GM23338 (cell line): ENCODE data around the gene BRINP2. TPM values are rescaled to one million over a fixed set of nuclear protein-coding genes. Genes with fewer than 3 reads are reported as not detected.

Source experiments
- ATAC-seq: fragments of 200-7000 bp; cut with Tn5 transposase; 3 replicates; pipeline ENCODE4 v1.9.1; 2020
- DNase-seq: peaks from one replicate; pipeline ENCODE4 v3.0.0-alpha.2; 2015; ENCODE audit warnings: low spot score
- H2AFZ ChIP-seq: fragments of 200-600 bp; sonication (generic); 2 replicates; pipeline ENCODE4 v1.8.0; 2016; ENCODE audit warnings: antibody characterized with exemption, mild to moderate bottlenecking, moderate library complexity
- H3F3A ChIP-seq: fragments of 200-600 bp; sonication (generic); replicated peaks from 2 replicates; pipeline ENCODE4 v1.8.0; 2017; ENCODE audit warnings: antibody characterized with exemption, mixed run types, low read depth
- H3K27ac ChIP-seq: fragments of 200-600 bp; sonication (generic); 2 replicates; pipeline ENCODE4 v1.6.1; 2016; ENCODE audit warnings: low read depth
- H3K27me3 ChIP-seq: fragments of 200-600 bp; sonication (generic); 2 replicates; pipeline ENCODE4 v1.8.0; 2016; ENCODE audit warnings: mild to moderate bottlenecking, mixed run types, moderate library complexity; ENCODE audit not compliant: insufficient read depth
- H3K36me3 ChIP-seq: fragments of 200-600 bp; sonication (generic); 2 replicates; pipeline ENCODE4 v1.8.0; 2016; ENCODE audit warnings: mild to moderate bottlenecking; ENCODE audit not compliant: insufficient read depth
- H3K4me1 ChIP-seq: fragments of 200-600 bp; sonication (generic); 2 replicates; pipeline ENCODE4 v1.8.0; 2016; ENCODE audit warnings: mild to moderate bottlenecking, moderate library complexity; ENCODE audit not compliant: insufficient read depth
- H3K4me2 ChIP-seq: fragments of 200-600 bp; sonication (generic); 2 replicates; pipeline ENCODE4 v1.7.1; 2017; ENCODE audit warnings: mixed run types
- H3K4me3 ChIP-seq: fragments of 200-600 bp; sonication (generic); 2 replicates; pipeline ENCODE4 v1.6.1; 2016; ENCODE audit warnings: mixed run types
- H3K79me2 ChIP-seq: fragments of 200-600 bp; sonication (generic); replicated peaks from 2 replicates; pipeline ENCODE4 v1.8.0; 2017; ENCODE audit warnings: mild to moderate bottlenecking; ENCODE audit not compliant: insufficient read depth
- H3K9me2 ChIP-seq: fragments of 200-600 bp; sonication (generic); 2 replicates; pipeline ENCODE4 v1.8.0; 2017; ENCODE audit not compliant: insufficient read depth
- H4K20me1 ChIP-seq: fragments of 200-600 bp; sonication (generic); replicated peaks from 2 replicates; pipeline ENCODE4 v1.8.0; 2017; ENCODE audit warnings: mild to moderate bottlenecking; ENCODE audit not compliant: insufficient read depth
- H3K27ac Mint-ChIP-seq: 2 replicates; pipeline ENCODE4 v1.8.0; 2020; ENCODE audit warnings: inconsistent platforms, mild to moderate bottlenecking, moderate library complexity, mixed read lengths
- H3K27me3 Mint-ChIP-seq: 3 replicates; pipeline ENCODE4 v1.8.0; 2022; ENCODE audit warnings: low read depth, mild to moderate bottlenecking, moderate library complexity, mixed read lengths, inconsistent platforms; ENCODE audit not compliant: insufficient read depth, poor library complexity
- H3K36me3 Mint-ChIP-seq: 3 replicates; pipeline ENCODE4 v1.8.0; 2021; ENCODE audit warnings: low read depth, mild to moderate bottlenecking, inconsistent platforms, moderate library complexity, mixed read lengths
- H3K4me1 Mint-ChIP-seq: 3 replicates; pipeline ENCODE4 v1.8.0; 2020; ENCODE audit warnings: mild to moderate bottlenecking, inconsistent platforms, mixed read lengths
- H3K4me3 Mint-ChIP-seq: 3 replicates; pipeline ENCODE4 v1.8.0; 2021; ENCODE audit warnings: moderate library complexity, mild to moderate bottlenecking, inconsistent platforms, mixed read lengths
- H3K9me3 Mint-ChIP-seq: 3 replicates; pipeline ENCODE4 v1.8.0; 2020; ENCODE audit warnings: moderate library complexity, mild to moderate bottlenecking, inconsistent platforms, mixed read lengths
- EZH2 ChIP-seq: fragments of 200-600 bp; sonication (generic); IDR thresholded peaks from one replicate; pipeline ENCODE4 v1.8.0; 2017; ENCODE audit warnings: antibody characterized with exemption, mild to moderate bottlenecking, low read depth; ENCODE audit not compliant: unreplicated experiment
- EZH2phosphoT487 ChIP-seq: fragments of 200-600 bp; sonication (generic); IDR thresholded peaks from one replicate; pipeline ENCODE4 v1.8.1; 2018; ENCODE audit warnings: antibody characterized with exemption; ENCODE audit not compliant: unreplicated experiment
- NANOG ChIP-seq: IDR thresholded peaks from 2 replicates; pipeline ENCODE4 v1.6.1; 2016; ENCODE audit warnings: antibody characterized with exemption, borderline replicate concordance
- POLR2AphosphoS5 ChIP-seq: IDR thresholded peaks from 2 replicates; pipeline ENCODE4 v1.6.1; 2016; ENCODE audit warnings: antibody characterized with exemption, low read depth
- STAT1 ChIP-seq: IDR thresholded peaks from one replicate; pipeline ENCODE4 v1.6.1; 2016; ENCODE audit warnings: antibody characterized with exemption; ENCODE audit not compliant: unreplicated experiment
- ZNF331 ChIP-seq: fragments of 250-450 bp; sonication (Bioruptor Pico); IDR thresholded peaks from 2 replicates; pipeline ENCODE4 v1.5.0; 2020; ENCODE audit warnings: low read depth, mild to moderate bottlenecking, moderate library complexity
- polyA plus RNA-seq: library from polyadenylated mRNA; unstranded; fragments of >200 nt; fragmentation: Nextera tagmentation; extraction: Ambion mirVana; gene quantifications from 2 replicates; pipeline ENCODE4 v1.2.1, GENCODE V29; 2016
- total RNA-seq: library from RNA; depleted of rRNA; stranded (reverse); fragments of >200 nt; shearing (Covaris generic); gene quantifications from 2 replicates; pipeline ENCODE4 v1.2.3, GENCODE V29; 2014
- TF ChIP-seq, protein P1 (sequence below): IDR thresholded peaks from 2 replicates; pipeline ENCODE4 v1.6.1; 2016; ENCODE audit warnings: antibody characterized with exemption
- TF ChIP-seq, protein P2 (sequence below): fragments of 250-450 bp; sonication (Bioruptor Pico); IDR thresholded peaks from 2 replicates; pipeline ENCODE4 v1.5.0; 2020; ENCODE audit warnings: mild to moderate bottlenecking, moderate library complexity
- TF ChIP-seq, protein P3 (sequence below): IDR thresholded peaks from one replicate; pipeline ENCODE4 v1.6.1; 2018; ENCODE audit warnings: antibody characterized with exemption; ENCODE audit not compliant: unreplicated experiment

BRINP2 gene
- total and polyA plus RNA-seq, 2 experiments from 2014 or later, result 0.10 to 0.52 TPM

DNA sequence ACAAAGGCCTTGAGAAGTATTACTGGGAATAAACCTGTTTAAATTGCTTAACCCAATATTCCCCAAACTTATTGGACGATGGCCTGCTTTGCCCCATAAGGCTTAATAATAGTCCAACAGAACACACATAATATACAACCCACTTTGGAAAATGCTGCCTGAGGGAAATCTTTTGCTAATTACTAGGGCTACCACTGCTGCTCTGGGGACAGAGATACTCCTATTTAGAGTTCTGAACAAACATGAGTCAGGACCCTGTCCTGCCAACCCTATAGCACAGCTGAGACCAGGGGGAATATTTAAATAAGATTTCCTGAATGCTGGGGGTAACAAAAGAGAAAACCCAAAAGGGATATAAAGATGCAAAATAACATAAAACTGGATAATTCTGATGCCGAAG, 139.1 kb downstream of the BRINP2 start (continued):
- TF ChIP-seq, protein P1, sequence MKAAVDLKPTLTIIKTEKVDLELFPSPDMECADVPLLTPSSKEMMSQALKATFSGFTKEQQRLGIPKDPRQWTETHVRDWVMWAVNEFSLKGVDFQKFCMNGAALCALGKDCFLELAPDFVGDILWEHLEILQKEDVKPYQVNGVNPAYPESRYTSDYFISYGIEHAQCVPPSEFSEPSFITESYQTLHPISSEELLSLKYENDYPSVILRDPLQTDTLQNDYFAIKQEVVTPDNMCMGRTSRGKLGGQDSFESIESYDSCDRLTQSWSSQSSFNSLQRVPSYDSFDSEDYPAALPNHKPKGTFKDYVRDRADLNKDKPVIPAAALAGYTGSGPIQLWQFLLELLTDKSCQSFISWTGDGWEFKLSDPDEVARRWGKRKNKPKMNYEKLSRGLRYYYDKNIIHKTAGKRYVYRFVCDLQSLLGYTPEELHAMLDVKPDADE, result no peak
- no peak for TF ChIP-seq EZH2
- TF ChIP-seq, protein P2, sequence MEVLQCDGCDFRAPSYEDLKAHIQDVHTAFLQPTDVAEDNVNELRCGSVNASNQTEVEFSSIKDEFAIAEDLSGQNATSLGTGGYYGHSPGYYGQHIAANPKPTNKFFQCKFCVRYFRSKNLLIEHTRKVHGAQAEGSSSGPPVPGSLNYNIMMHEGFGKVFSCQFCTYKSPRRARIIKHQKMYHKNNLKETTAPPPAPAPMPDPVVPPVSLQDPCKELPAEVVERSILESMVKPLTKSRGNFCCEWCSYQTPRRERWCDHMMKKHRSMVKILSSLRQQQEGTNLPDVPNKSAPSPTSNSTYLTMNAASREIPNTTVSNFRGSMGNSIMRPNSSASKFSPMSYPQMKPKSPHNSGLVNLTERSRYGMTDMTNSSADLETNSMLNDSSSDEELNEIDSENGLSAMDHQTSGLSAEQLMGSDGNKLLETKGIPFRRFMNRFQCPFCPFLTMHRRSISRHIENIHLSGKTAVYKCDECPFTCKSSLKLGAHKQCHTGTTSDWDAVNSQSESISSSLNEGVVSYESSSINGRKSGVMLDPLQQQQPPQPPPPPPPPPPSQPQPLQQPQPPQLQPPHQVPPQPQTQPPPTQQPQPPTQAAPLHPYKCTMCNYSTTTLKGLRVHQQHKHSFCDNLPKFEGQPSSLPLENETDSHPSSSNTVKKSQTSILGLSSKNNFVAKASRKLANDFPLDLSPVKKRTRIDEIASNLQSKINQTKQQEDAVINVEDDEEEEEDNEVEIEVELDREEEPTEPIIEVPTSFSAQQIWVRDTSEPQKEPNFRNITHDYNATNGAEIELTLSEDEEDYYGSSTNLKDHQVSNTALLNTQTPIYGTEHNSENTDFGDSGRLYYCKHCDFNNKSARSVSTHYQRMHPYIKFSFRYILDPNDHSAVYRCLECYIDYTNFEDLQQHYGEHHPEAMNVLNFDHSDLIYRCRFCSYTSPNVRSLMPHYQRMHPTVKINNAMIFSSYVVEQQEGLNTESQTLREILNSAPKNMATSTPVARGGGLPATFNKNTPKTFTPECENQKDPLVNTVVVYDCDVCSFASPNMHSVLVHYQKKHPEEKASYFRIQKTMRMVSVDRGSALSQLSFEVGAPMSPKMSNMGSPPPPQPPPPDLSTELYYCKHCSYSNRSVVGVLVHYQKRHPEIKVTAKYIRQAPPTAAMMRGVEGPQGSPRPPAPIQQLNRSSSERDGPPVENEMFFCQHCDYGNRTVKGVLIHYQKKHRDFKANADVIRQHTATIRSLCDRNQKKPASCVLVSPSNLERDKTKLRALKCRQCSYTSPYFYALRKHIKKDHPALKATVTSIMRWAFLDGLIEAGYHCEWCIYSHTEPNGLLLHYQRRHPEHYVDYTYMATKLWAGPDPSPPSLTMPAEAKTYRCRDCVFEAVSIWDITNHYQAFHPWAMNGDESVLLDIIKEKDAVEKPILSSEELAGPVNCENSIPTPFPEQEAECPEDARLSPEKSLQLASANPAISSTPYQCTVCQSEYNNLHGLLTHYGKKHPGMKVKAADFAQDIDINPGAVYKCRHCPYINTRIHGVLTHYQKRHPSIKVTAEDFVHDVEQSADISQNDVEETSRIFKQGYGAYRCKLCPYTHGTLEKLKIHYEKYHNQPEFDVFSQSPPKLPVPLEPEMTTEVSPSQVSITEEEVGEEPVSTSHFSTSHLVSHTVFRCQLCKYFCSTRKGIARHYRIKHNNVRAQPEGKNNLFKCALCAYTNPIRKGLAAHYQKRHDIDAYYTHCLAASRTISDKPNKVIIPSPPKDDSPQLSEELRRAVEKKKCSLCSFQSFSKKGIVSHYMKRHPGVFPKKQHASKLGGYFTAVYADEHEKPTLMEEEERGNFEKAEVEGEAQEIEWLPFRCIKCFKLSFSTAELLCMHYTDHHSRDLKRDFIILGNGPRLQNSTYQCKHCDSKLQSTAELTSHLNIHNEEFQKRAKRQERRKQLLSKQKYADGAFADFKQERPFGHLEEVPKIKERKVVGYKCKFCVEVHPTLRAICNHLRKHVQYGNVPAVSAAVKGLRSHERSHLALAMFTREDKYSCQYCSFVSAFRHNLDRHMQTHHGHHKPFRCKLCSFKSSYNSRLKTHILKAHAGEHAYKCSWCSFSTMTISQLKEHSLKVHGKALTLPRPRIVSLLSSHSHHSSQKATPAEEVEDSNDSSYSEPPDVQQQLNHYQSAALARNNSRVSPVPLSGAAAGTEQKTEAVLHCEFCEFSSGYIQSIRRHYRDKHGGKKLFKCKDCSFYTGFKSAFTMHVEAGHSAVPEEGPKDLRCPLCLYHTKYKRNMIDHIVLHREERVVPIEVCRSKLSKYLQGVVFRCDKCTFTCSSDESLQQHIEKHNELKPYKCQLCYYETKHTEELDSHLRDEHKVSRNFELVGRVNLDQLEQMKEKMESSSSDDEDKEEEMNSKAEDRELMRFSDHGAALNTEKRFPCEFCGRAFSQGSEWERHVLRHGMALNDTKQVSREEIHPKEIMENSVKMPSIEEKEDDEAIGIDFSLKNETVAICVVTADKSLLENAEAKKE (CRISPR knock-in tag), result no peak

DNA sequence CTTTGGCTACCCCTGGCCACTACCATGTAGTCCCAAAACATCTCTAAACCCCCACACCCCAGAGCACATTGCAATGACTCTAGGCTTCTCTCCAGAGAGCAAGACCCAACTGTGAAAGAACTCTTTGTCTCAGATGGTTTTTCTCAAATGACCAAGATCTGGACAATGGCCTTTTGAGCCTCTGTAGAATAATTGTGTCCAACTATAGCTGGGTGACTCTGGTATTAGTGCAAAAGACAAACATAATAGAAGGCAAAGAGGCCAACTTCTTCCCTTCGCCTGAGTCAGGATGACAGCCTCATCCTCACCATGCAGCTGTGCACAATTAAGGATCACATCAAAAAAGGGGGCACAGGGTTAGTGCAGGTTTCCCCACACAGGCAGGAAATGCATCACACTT, 139.6 kb downstream of the BRINP2 start:
- no peak for ATAC-seq
- H3K9me3 Mint-ChIP-seq, result no peaks in the 10 kb centered on the region
- no peak for TF ChIP-seq EZH2
- no peak for TF ChIP-seq POLR2AphosphoS5
- TF ChIP-seq ZNF331 (CRISPR knock-in tag), result no peak
- no peak for TF ChIP-seq STAT1
- TF ChIP-seq NANOG, result no peak
- TF ChIP-seq, protein P3, sequence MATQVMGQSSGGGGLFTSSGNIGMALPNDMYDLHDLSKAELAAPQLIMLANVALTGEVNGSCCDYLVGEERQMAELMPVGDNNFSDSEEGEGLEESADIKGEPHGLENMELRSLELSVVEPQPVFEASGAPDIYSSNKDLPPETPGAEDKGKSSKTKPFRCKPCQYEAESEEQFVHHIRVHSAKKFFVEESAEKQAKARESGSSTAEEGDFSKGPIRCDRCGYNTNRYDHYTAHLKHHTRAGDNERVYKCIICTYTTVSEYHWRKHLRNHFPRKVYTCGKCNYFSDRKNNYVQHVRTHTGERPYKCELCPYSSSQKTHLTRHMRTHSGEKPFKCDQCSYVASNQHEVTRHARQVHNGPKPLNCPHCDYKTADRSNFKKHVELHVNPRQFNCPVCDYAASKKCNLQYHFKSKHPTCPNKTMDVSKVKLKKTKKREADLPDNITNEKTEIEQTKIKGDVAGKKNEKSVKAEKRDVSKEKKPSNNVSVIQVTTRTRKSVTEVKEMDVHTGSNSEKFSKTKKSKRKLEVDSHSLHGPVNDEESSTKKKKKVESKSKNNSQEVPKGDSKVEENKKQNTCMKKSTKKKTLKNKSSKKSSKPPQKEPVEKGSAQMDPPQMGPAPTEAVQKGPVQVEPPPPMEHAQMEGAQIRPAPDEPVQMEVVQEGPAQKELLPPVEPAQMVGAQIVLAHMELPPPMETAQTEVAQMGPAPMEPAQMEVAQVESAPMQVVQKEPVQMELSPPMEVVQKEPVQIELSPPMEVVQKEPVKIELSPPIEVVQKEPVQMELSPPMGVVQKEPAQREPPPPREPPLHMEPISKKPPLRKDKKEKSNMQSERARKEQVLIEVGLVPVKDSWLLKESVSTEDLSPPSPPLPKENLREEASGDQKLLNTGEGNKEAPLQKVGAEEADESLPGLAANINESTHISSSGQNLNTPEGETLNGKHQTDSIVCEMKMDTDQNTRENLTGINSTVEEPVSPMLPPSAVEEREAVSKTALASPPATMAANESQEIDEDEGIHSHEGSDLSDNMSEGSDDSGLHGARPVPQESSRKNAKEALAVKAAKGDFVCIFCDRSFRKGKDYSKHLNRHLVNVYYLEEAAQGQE, result no peak
- TF ChIP-seq EZH2phosphoT487, result no peak
- TF ChIP-seq, protein P1, result no peak

More for the DNA sequence above, 139.6 kb downstream of the BRINP2 start:
- Histone ChIP-seq H3K4me3 (no peak overlapping the region), H3K4me1 (0 out of 2 replicates have a peak, but pooled peaks cover 10% of the 10 kb centered on the region), H3K27ac (no peak overlapping the region), H3F3A (no peaks in the 10 kb centered on the region), H3K4me2 (no peak overlapping the region), H4K20me1 (no peaks in the 10 kb centered on the region), H2AFZ (no peak overlapping the region), H3K36me3 (no peaks in the 10 kb centered on the region), H3K9me2 (no peaks in the 10 kb centered on the region), H3K79me2 (no peaks in the 10 kb centered on the region), H3K27me3 (no peaks in the 10 kb centered on the region)
- Mint-ChIP-seq H3K4me1 (peaks cover 9% of the 10 kb centered on the region; the same call in 2 of the 3 replicates), H3K36me3 (no peaks in the 10 kb centered on the region), H3K27me3 (peaks cover under 1% of the 10 kb centered on the region), H3K27ac (no peak overlapping the region), H3K4me3 (no peak overlapping the region)
- DNase-seq, result no peak
